Astrocyte (in vitro differentiated cells and primary cell): Measurements from ENCODE around the gene CDO1. TPM values are rescaled to one million over a fixed set of nuclear protein-coding genes. Genes with fewer than 3 reads are reported as not detected.
A peak's percentile ranks its signal among the peaks of the same experiment; 100 is the strongest.

Source experiments
- DNase-seq: peaks from one replicate; pipeline ENCODE4 v3.0.0-alpha.2; 2010; ENCODE audit warnings: low read depth
- FAIRE-seq: peaks from 2 replicates; lab custom pipeline; 2011; peaks lifted over from hg19 to GRCh38; lab: Jason Lieb, UNC
- H2AFZ ChIP-seq: 2 replicates; pipeline ENCODE4 v1.6.0; 2012; ENCODE audit warnings: low read depth, low read length, inconsistent platforms
- H3K27ac ChIP-seq: 2 replicates; pipeline ENCODE4 v1.5.1; 2011; ENCODE audit warnings: low read depth, low read length, inconsistent platforms
- H3K27me3 ChIP-seq: 2 replicates; pipeline ENCODE4 v1.6.0; 2011; ENCODE audit warnings: low read length, inconsistent platforms; ENCODE audit not compliant: insufficient read depth
- H3K36me3 ChIP-seq: 2 replicates; pipeline ENCODE4 v1.5.1; 2011; ENCODE audit warnings: low read length, inconsistent platforms; ENCODE audit not compliant: insufficient read depth
- H3K4me1 ChIP-seq: 2 replicates; pipeline ENCODE4 v1.5.1; 2011; ENCODE audit warnings: low read length, inconsistent platforms; ENCODE audit not compliant: insufficient read depth
- H3K4me2 ChIP-seq: 2 replicates; pipeline ENCODE4 v1.6.0; 2012; ENCODE audit warnings: low read length, inconsistent platforms
- H3K4me3 ChIP-seq: 2 replicates; pipeline ENCODE4 v1.5.1; 2011; ENCODE audit warnings: low read depth, mild to moderate bottlenecking, low read length, inconsistent platforms; ENCODE audit not compliant: insufficient read depth
- H3K79me2 ChIP-seq: 2 replicates; pipeline ENCODE4 v1.6.0; 2012; ENCODE audit warnings: mild to moderate bottlenecking, low read length, inconsistent platforms; ENCODE audit not compliant: insufficient read depth
- H3K9ac ChIP-seq: 2 replicates; pipeline ENCODE4 v1.6.0; 2012; ENCODE audit warnings: mild to moderate bottlenecking, low read length, inconsistent platforms
- H3K9me3 ChIP-seq: 2 replicates; pipeline ENCODE4 v1.5.1; 2012; ENCODE audit warnings: low read depth, mild to moderate bottlenecking, low read length, inconsistent platforms; ENCODE audit not compliant: insufficient read depth
- H4K20me1 ChIP-seq: 2 replicates; pipeline ENCODE4 v1.6.0; 2012; ENCODE audit warnings: low read length, inconsistent platforms; ENCODE audit not compliant: insufficient read depth
- H3K27ac Mint-ChIP-seq: one replicate; pipeline ENCODE4 v1.8.0; 2021; ENCODE audit warnings: mild to moderate bottlenecking, mixed read lengths; ENCODE audit not compliant: unreplicated experiment
- H3K27me3 Mint-ChIP-seq: one replicate; pipeline ENCODE4 v1.8.0; 2021; ENCODE audit warnings: low read depth, mixed read lengths; ENCODE audit not compliant: unreplicated experiment
- H3K36me3 Mint-ChIP-seq: one replicate; pipeline ENCODE4 v1.8.0; 2021; ENCODE audit warnings: low read depth, mixed read lengths; ENCODE audit not compliant: unreplicated experiment
- H3K4me1 Mint-ChIP-seq: one replicate; pipeline ENCODE4 v1.8.0; 2021; ENCODE audit warnings: low read depth, mixed read lengths; ENCODE audit not compliant: unreplicated experiment
- H3K4me3 Mint-ChIP-seq: one replicate; pipeline ENCODE4 v1.8.0; 2021; ENCODE audit warnings: mild to moderate bottlenecking, moderate library complexity, mixed read lengths; ENCODE audit not compliant: unreplicated experiment
- H3K9me3 Mint-ChIP-seq: one replicate; pipeline ENCODE4 v1.8.0; 2021; ENCODE audit warnings: mild to moderate bottlenecking, mixed read lengths; ENCODE audit not compliant: unreplicated experiment
- CTCF ChIP-seq: IDR thresholded peaks from 2 replicates; pipeline ENCODE4 v1.5.1; 2011; ENCODE audit warnings: low read depth, mild to moderate bottlenecking, inconsistent platforms, low read length, moderate library complexity; ENCODE audit not compliant: insufficient read depth
- EZH2 ChIP-seq: IDR thresholded peaks from 2 replicates; pipeline ENCODE4 v1.6.1; 2012; ENCODE audit warnings: mild to moderate bottlenecking, low read length, inconsistent platforms; ENCODE audit not compliant: insufficient read depth
- total RNA-seq: library from RNA; stranded (reverse); gene quantifications from 2 replicates; pipeline ENCODE4 v1.2.1, GENCODE V29; 2021

CDO1 gene
- total RNA-seq, 1 donor from 2014 or later, result 6.1 TPM

GRCh38 chr5:115820846-115821245, 4.4 kb upstream of the CDO1 start:
- Mint-ChIP-seq H3K36me3 (no peaks in the 10 kb centered on the region), H3K27ac (no peak overlapping the region), H3K9me3 (peaks cover 2% of the 10 kb centered on the region), H3K4me1 (no peaks in the 10 kb centered on the region), H3K27me3 (no peaks in the 10 kb centered on the region), H3K4me3 (no peak overlapping the region)
- H3K4me1 ChIP-seq, result peaks cover 2% of the 10 kb centered on the region
- no peak overlapping the region for H3K4me2 ChIP-seq
- no peaks in the 10 kb centered on the region for H3K36me3 ChIP-seq
- no peak overlapping the region for H3K27ac ChIP-seq
- H3K27me3 ChIP-seq, result no peaks in the 10 kb centered on the region
- H4K20me1 ChIP-seq, result no peaks in the 10 kb centered on the region
- TF ChIP-seq EZH2, result no peak
- H3K9me3 ChIP-seq, result no peaks in the 10 kb centered on the region
- DNase-seq, result no peak
- no peak overlapping the region for H3K4me3 ChIP-seq
- H2AFZ ChIP-seq, result no peak overlapping the region
- no peak overlapping the region for H3K9ac ChIP-seq
- no peaks in the 10 kb centered on the region for H3K79me2 ChIP-seq
- no peak for FAIRE-seq

GRCh38 chr5:115818821-115819220, 2.4 kb upstream of the CDO1 start:
- H3K27me3 Mint-ChIP-seq, result peaks cover 15% of the 10 kb centered on the region
- no peaks in the 10 kb centered on the region for H3K4me1 Mint-ChIP-seq
- no peaks in the 10 kb centered on the region for H3K36me3 ChIP-seq
- FAIRE-seq (no peak), DNase-seq (no peak)
- no peaks in the 10 kb centered on the region for H4K20me1 ChIP-seq
- peaks cover 1% of the 10 kb centered on the region for H3K9me3 Mint-ChIP-seq
- H3K4me1 ChIP-seq, result peaks cover 10% of the 10 kb centered on the region
- peaks cover 16% of the 10 kb centered on the region for H3K27me3 ChIP-seq
- no peak overlapping the region for H3K4me3 ChIP-seq
- H3K79me2 ChIP-seq, result no peaks in the 10 kb centered on the region
- no peak overlapping the region for H3K4me3 Mint-ChIP-seq
- no peaks in the 10 kb centered on the region for H3K36me3 Mint-ChIP-seq
- H3K27ac Mint-ChIP-seq, result no peak overlapping the region
- H3K4me2 ChIP-seq, result no peak overlapping the region
- H3K9me3 ChIP-seq, result no peaks in the 10 kb centered on the region
- no peak overlapping the region for H2AFZ ChIP-seq
- no peak overlapping the region for H3K9ac ChIP-seq
- no peak for TF ChIP-seq EZH2
- TF ChIP-seq CTCF, result no peak
- no peak overlapping the region for H3K27ac ChIP-seq

DNA sequence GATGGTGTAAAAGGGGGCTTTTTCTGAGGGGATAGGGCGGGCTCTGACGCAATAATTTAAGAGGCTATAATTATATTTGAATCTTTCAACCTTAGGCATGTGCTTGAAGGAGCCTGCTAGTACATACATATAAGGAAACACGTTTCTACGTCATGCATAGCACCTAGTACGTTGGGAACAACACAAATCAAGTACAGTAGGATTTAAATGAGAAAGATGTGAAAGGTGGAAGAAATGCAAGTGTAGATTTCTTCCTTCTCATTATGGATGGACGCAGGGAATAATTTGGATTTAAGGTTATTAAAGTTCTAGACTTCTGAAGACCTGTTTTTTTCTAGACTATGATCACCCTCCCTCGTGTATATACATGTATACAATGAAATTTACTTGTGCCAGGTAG, 927 bp upstream of the CDO1 start:
- Mint-ChIP-seq H3K27ac (no peak overlapping the region), H3K4me3 (peak overlapping the region; percentile 21)

More for the DNA sequence above, 927 bp upstream of the CDO1 start:
- no peaks in the 10 kb centered on the region for H3K9me3 Mint-ChIP-seq
- FAIRE-seq, result no peak
- H3K9me3 ChIP-seq, result no peaks in the 10 kb centered on the region
- H3K4me1 ChIP-seq, result peaks cover 10% of the 10 kb centered on the region
- no peak for TF ChIP-seq CTCF
- TF ChIP-seq EZH2, result no peak
- no peak for DNase-seq
- no peak overlapping the region for H3K4me2 ChIP-seq
- H3K27me3 Mint-ChIP-seq, result peaks cover 15% of the 10 kb centered on the region
- no peaks in the 10 kb centered on the region for H3K36me3 Mint-ChIP-seq
- H3K4me3 ChIP-seq, result no peak overlapping the region
- H3K36me3 ChIP-seq, result no peaks in the 10 kb centered on the region
- peaks cover 17% of the 10 kb centered on the region for H3K27me3 ChIP-seq
- no peaks in the 10 kb centered on the region for H4K20me1 ChIP-seq
- H3K79me2 ChIP-seq, result no peaks in the 10 kb centered on the region
- no peak overlapping the region for H2AFZ ChIP-seq
- no peak overlapping the region for H3K9ac ChIP-seq
- H3K4me1 Mint-ChIP-seq, result no peaks in the 10 kb centered on the region
- H3K27ac ChIP-seq, result no peak overlapping the region
